ENCODE measurements around the gene RBM14. TPM values are rescaled to one million over a fixed set of nuclear protein-coding genes. Genes with fewer than 3 reads are reported as not detected.
A peak's percentile ranks its signal among the peaks of the same experiment; 100 is the strongest.

RBM14 gene
- total and polyA plus RNA-seq, 2 donors (not counting 1 experiment from before 2014, with no cell fraction given), result 52.4 to 244 TPM

DNA sequence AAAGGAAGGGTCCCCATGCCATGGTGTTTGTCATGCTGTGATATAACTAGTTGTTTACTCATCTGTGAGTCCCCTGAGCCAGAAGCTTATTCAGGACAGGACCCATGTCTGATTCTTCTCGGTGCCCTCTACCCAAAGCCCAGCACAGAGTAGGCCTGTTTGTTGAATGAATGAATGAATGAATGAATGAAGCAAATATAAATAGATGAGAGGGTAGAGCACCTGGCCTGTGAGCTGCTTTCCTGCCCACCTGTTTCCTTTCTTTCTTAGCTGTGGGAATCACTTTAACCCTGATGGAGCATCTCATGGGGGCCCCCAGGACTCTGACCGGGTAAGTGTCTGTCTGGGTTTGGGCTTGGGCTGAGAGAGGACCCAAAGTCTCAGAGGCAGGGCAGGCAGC is 16.2 kb upstream of the RBM14 start:
- intact Hi-C loops (cut with micrococcal nuclease), result no loop called here
- H3K4me3 Mint-ChIP-seq, result no peak overlapping the region

DNA sequence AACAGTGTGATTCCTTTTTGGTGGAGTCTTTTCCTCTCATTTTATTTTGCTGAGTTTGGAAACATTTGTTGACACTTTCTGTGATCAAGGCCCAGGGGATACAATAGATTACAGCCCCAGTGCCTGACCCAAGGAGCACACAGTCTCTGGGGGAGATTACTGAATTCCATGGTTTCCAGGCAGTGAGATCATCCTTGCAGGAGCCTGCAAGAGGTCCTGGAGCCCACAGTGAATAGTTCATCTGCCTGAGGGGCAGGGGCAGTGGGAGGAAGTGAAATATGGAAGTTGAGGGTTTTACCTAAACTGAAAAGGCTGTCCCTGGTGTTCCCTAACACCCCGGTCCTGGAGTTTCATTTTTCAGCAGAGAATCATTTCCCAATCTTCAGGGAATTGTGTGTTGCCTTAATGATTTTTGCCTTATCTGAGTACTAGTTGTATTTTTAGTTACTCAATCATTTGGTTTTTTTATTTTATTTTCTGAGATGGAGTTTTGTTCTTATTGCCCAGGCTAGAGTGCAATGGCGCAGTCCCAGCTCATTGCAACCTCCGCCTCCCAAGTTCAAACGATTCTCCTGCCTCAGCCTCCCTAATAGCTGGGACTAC is 15.7 kb upstream of the RBM14 start:
- peaks cover 35% of the 10 kb centered on the region for H3K79me2 ChIP-seq (ENCODE audit: control insufficient read depth, insufficient read depth, low read length)
- no peak for TF ChIP-seq EZH2 (IDR thresholded peaks at IDR 0.05; ENCODE audit: borderline replicate concordance, insufficient read depth, low read depth, low read length, poor library complexity, severe bottlenecking)
- TF ChIP-seq, protein P1, sequence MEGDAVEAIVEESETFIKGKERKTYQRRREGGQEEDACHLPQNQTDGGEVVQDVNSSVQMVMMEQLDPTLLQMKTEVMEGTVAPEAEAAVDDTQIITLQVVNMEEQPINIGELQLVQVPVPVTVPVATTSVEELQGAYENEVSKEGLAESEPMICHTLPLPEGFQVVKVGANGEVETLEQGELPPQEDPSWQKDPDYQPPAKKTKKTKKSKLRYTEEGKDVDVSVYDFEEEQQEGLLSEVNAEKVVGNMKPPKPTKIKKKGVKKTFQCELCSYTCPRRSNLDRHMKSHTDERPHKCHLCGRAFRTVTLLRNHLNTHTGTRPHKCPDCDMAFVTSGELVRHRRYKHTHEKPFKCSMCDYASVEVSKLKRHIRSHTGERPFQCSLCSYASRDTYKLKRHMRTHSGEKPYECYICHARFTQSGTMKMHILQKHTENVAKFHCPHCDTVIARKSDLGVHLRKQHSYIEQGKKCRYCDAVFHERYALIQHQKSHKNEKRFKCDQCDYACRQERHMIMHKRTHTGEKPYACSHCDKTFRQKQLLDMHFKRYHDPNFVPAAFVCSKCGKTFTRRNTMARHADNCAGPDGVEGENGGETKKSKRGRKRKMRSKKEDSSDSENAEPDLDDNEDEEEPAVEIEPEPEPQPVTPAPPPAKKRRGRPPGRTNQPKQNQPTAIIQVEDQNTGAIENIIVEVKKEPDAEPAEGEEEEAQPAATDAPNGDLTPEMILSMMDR (IDR thresholded peaks at IDR 0.05), result no peak
- ChIA-PET POLR2A (interaction anchor here (0.5 kb wide), 1 partner anchor 57 kb away, joined by 3 read pairs; no protein-coding TSS in a partner anchor), CTCF (interaction anchor here (1.6 kb wide), 1 partner anchor 10 kb away, joined by 4 read pairs; no protein-coding TSS in a partner anchor)
- H3K9ac ChIP-seq (ENCODE audit: low read length), result no peak overlapping the region
- Mint-ChIP-seq H3K9me3 (ENCODE audit: insufficient read depth) (no peaks in the 10 kb centered on the region), H3K27me3 (no peaks in the 10 kb centered on the region), H3K4me3 (no peak overlapping the region), H3K4me1 (peaks cover 35% of the 10 kb centered on the region), H3K27ac (peak overlapping the region; percentile 66)
- H3K27ac ChIP-seq (ENCODE audit: low read length in 2 of 2), result peak overlapping the region in 1 of 2 donors; percentile 25
- peak; percentile 10 for ATAC-seq (ENCODE audit: low read depth)
- H2AFZ ChIP-seq (ENCODE audit: insufficient read depth, low read depth, low read length, poor library complexity, severe bottlenecking), result no peak overlapping the region
- H3K36me3 ChIP-seq (replicated peaks in 1 of 2; ENCODE audit: control extremely low read depth in 1 of 2, control insufficient read depth in 1 of 2, extremely low read depth in 1 of 2, insufficient read depth in 2 of 2, low read length in 1 of 2), result peaks cover 2 to 39% of the 10 kb centered on the region in 2 experiments
- H3K4me1 ChIP-seq (ENCODE audit: control insufficient read depth in 2 of 2, insufficient read depth in 2 of 2, low read length in 2 of 2), result peaks cover 10 to 16% of the 10 kb centered on the region in 2 donors
- WGBS (ENCODE audit: insufficient coverage), result no CpG with 5 or more reads among the region's 4 CpGs
- no peaks in the 10 kb centered on the region for H3K9me3 ChIP-seq (ENCODE audit: control extremely low read depth in 1 of 3, control insufficient read depth in 2 of 3, insufficient read depth in 1 of 3, low read length in 2 of 3)
- H3K4me3 ChIP-seq (ENCODE audit: control extremely low read depth in 1 of 5, extremely low read depth in 1 of 5, insufficient read depth in 1 of 5, low read depth in 2 of 5, low read length in 4 of 5), result no peak overlapping the region
- intact Hi-C loops (cut with micrococcal nuclease), result no loop called here
- H4K20me1 ChIP-seq (ENCODE audit: control insufficient read depth, insufficient read depth, low read length, poor library complexity, severe bottlenecking), result no peaks in the 10 kb centered on the region
- no peaks in the 10 kb centered on the region for H3K27me3 ChIP-seq (replicated peaks in 1 of 4; ENCODE audit: control extremely low read depth in 1 of 4, control insufficient read depth in 3 of 4, insufficient read depth in 4 of 4, low read length in 3 of 4)
- peak overlapping the region; percentile 10 for H3K4me2 ChIP-seq (replicated peaks; ENCODE audit: low read depth, low read length, poor library complexity, severe bottlenecking)
- no peak for DNase-seq

More for the DNA sequence above, 16.2 kb upstream of the RBM14 start:
- Histone ChIP-seq H3K79me2 (ENCODE audit: control insufficient read depth, insufficient read depth, low read length) (peaks cover 40% of the 10 kb centered on the region), H3K27ac (ENCODE audit: low read length in 2 of 2) (peak overlapping the region in 1 of 2 donors; percentile 25), H3K9me3 (ENCODE audit: control extremely low read depth in 1 of 3, control insufficient read depth in 2 of 3, insufficient read depth in 1 of 3, low read length in 2 of 3) (no peaks in the 10 kb centered on the region), H3K36me3 (replicated peaks in 1 of 2; ENCODE audit: control extremely low read depth in 1 of 2, control insufficient read depth in 1 of 2, extremely low read depth in 1 of 2, insufficient read depth in 2 of 2, low read length in 1 of 2) (peaks cover 2 to 35% of the 10 kb centered on the region in 2 experiments), H2AFZ (ENCODE audit: insufficient read depth, low read depth, low read length, poor library complexity, severe bottlenecking) (no peak overlapping the region), H3K4me3 (ENCODE audit: control extremely low read depth in 1 of 5, extremely low read depth in 1 of 5, insufficient read depth in 1 of 5, low read depth in 2 of 5, low read length in 4 of 5) (no peak overlapping the region), H4K20me1 (ENCODE audit: control insufficient read depth, insufficient read depth, low read length, poor library complexity, severe bottlenecking) (no peaks in the 10 kb centered on the region), H3K27me3 (replicated peaks in 1 of 4; ENCODE audit: control extremely low read depth in 1 of 4, control insufficient read depth in 3 of 4, insufficient read depth in 4 of 4, low read length in 3 of 4) (no peaks in the 10 kb centered on the region), H3K4me2 (replicated peaks; ENCODE audit: low read depth, low read length, poor library complexity, severe bottlenecking) (peak overlapping the region; percentile 10), H3K9ac (ENCODE audit: low read length) (no peak overlapping the region), H3K4me1 (ENCODE audit: control insufficient read depth in 2 of 2, insufficient read depth in 2 of 2, low read length in 2 of 2) (peaks cover 15 to 18% of the 10 kb centered on the region in 2 donors)
- WGBS (ENCODE audit: insufficient coverage), result 100% methylated on average over 1 of the region's 2 CpGs
- no peak for TF ChIP-seq EZH2 (IDR thresholded peaks at IDR 0.05; ENCODE audit: borderline replicate concordance, insufficient read depth, low read depth, low read length, poor library complexity, severe bottlenecking)
- TF ChIP-seq, protein P1 (IDR thresholded peaks at IDR 0.05), result no peak
- ChIA-PET CTCF (interaction anchor here (1.6 kb wide), 1 partner anchor 9 kb away, joined by 4 read pairs; no protein-coding TSS in a partner anchor), POLR2A (interaction anchor here (0.5 to 0.9 kb wide), 2 partner anchors 8 to 58 kb away, joined by 3 read pairs; no protein-coding TSS in a partner anchor)
- no peaks in the 10 kb centered on the region for H3K27me3 Mint-ChIP-seq
- ATAC-seq (ENCODE audit: low read depth) (no peak), DNase-seq (no peak)
- peaks cover 41% of the 10 kb centered on the region for H3K4me1 Mint-ChIP-seq
- peak overlapping the region; percentile 66 for H3K27ac Mint-ChIP-seq
- H3K9me3 Mint-ChIP-seq (ENCODE audit: insufficient read depth), result no peaks in the 10 kb centered on the region

Data from B cell (primary cell).